WTC11 (cell line): ENCODE results near the gene TSPAN32. TPM values are rescaled to one million over a fixed set of nuclear protein-coding genes. Genes with fewer than 3 reads are reported as not detected.

ENCODE experiments used
- ATAC-seq: fragments of 200-7000 bp; cut with Tn5 transposase; 2 replicates; pipeline ENCODE4 v1.10.0; 2021; ENCODE audit warnings: mild to moderate bottlenecking, moderate library complexity
- CTCF ChIA-PET: fragments of 300-600 bp; sonication (Branson Sonifier 250); formaldehyde crosslinking; loops from one replicate; lab custom pipeline; 2021; ENCODE audit warnings: antibody characterized with exemption; lab: Charles Lee
- POLR2A ChIA-PET: fragments of 350-600 bp; sonication (Branson Sonifier 250); formaldehyde crosslinking; loops from one replicate; lab custom pipeline; 2021; ENCODE audit warnings: antibody characterized with exemption; lab: Charles Lee
- DNase-seq: peaks from one replicate; pipeline ENCODE4 v3.0.0; 2021; ENCODE audit warnings: low spot score
- H3K27ac Mint-ChIP-seq: 2 replicates; pipeline ENCODE4 v1.8.0; 2021; ENCODE audit warnings: mixed read lengths
- H3K27me3 Mint-ChIP-seq: 2 replicates; pipeline ENCODE4 v1.8.0; 2021; ENCODE audit warnings: low read depth, mild to moderate bottlenecking, moderate library complexity, mixed read lengths
- H3K36me3 Mint-ChIP-seq: 2 replicates; pipeline ENCODE4 v1.8.0; 2021; ENCODE audit warnings: mixed read lengths
- H3K4me1 Mint-ChIP-seq: 2 replicates; pipeline ENCODE4 v1.8.0; 2022; ENCODE audit warnings: mixed read lengths
- H3K4me3 Mint-ChIP-seq: 2 replicates; pipeline ENCODE4 v1.8.0; 2021; ENCODE audit warnings: mild to moderate bottlenecking, moderate library complexity, mixed read lengths
- H3K9me3 Mint-ChIP-seq: 2 replicates; pipeline ENCODE4 v1.8.0; 2021; ENCODE audit warnings: mixed read lengths
- CREM ChIP-seq: sonication (generic); formaldehyde crosslinking; IDR thresholded peaks from 2 replicates; pipeline ENCODE4 v1.8.1; 2022; ENCODE audit warnings: mild to moderate bottlenecking, missing genetic modification reagents, moderate library complexity
- GRHL2 ChIP-seq: fragments of 250-450 bp; sonication (Bioruptor Pico); IDR thresholded peaks from 2 replicates; pipeline ENCODE4 v1.8.0; 2022; ENCODE audit warnings: mild to moderate bottlenecking, moderate library complexity; ENCODE audit not compliant: insufficient replicate concordance, severe bottlenecking
- IRF2 ChIP-seq: sonication (generic); formaldehyde crosslinking; IDR thresholded peaks from 2 replicates; pipeline ENCODE4 v1.8.0; 2022; ENCODE audit warnings: low read depth, missing genetic modification reagents, borderline replicate concordance
- KAT7 ChIP-seq: sonication (generic); formaldehyde crosslinking; IDR thresholded peaks from 2 replicates; pipeline ENCODE4 v1.8.1; 2023; ENCODE audit warnings: missing genetic modification reagents, mild to moderate bottlenecking, borderline replicate concordance
- MXD4 ChIP-seq: fragments of 250-450 bp; sonication (Bioruptor Pico); IDR thresholded peaks from 2 replicates; pipeline ENCODE4 v1.8.0; 2021; ENCODE audit warnings: mild to moderate bottlenecking, moderate library complexity, borderline replicate concordance
- NFE2L1 ChIP-seq: sonication (generic); formaldehyde crosslinking; IDR thresholded peaks from 2 replicates; pipeline ENCODE4 v1.8.1; 2023; ENCODE audit warnings: missing genetic modification reagents
- NR2C2 ChIP-seq: sonication (generic); formaldehyde crosslinking; IDR thresholded peaks from 2 replicates; pipeline ENCODE4 v1.8.0; 2022; ENCODE audit warnings: mild to moderate bottlenecking, missing genetic modification reagents
- NR3C1 ChIP-seq: sonication (generic); formaldehyde crosslinking; conservative IDR thresholded peaks from 2 replicates; pipeline ENCODE4 v1.8.1; 2023; ENCODE audit warnings: low read depth, mild to moderate bottlenecking, missing genetic modification reagents
- SP1 ChIP-seq: sonication (generic); formaldehyde crosslinking; conservative IDR thresholded peaks from 2 replicates; pipeline ENCODE4 v1.8.1; 2022; ENCODE audit warnings: missing genetic modification reagents
- total RNA-seq: library from RNA; stranded (reverse); gene quantifications from 3 replicates; pipeline ENCODE4 v1.2.3, GENCODE V29; 2021
- TF ChIP-seq, protein P1 (sequence below): sonication (generic); formaldehyde crosslinking; IDR thresholded peaks from 2 replicates; pipeline ENCODE4 v1.8.1; 2022; ENCODE audit warnings: low read depth, missing genetic modification reagents, borderline replicate concordance
- TF ChIP-seq, protein P2 (sequence below): fragments of 200-600 bp; IDR thresholded peaks from 2 replicates; pipeline ENCODE4 v1.8.0; 2022; ENCODE audit warnings: antibody characterized with exemption
- TF ChIP-seq, protein P3 (sequence below): sonication (generic); formaldehyde crosslinking; IDR thresholded peaks from 2 replicates; pipeline ENCODE4 v1.8.1; 2022; ENCODE audit warnings: mild to moderate bottlenecking, moderate library complexity, missing genetic modification reagents
- TF ChIP-seq, protein P4 (sequence below): sonication (generic); formaldehyde crosslinking; IDR thresholded peaks from 2 replicates; pipeline ENCODE4 v1.8.1; 2023; ENCODE audit warnings: mild to moderate bottlenecking, missing genetic modification reagents, borderline replicate concordance
- TF ChIP-seq, protein P5 (sequence below): sonication (generic); formaldehyde crosslinking; IDR thresholded peaks from 2 replicates; pipeline ENCODE4 v1.8.1; 2022; ENCODE audit warnings: mild to moderate bottlenecking, missing genetic modification reagents, moderate library complexity, borderline replicate concordance

Gene TSPAN32
- total RNA-seq, 1 experiment from 2014 or later = not detected

DNA sequence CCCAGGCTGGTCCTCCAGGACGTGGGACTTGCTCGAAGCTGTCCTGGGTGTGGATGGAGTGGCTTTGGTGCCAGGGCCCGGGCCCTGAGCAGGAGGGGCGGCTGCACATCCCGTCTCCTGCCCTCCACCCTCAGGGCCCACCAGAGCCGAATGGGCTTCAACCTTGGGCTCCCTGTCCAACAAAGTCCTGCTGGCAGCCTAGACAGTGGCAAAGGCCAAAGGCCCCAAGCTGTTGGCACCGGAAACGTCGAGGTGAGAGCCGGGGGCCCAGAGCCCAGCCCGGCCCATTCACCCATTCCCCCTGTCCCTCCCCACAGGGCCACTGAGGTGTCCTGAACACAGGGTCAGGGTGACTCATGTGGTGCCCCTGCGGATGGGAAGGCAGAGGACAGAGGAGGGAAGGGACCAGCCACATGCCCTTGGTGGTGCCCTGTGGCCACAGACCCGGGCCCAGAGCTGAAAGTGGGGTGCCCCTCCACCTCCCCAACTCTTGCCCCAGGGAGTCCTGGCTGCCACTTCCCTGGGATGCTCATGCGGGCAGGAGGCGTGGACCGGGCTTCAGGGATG is 9.1 kb downstream of the TSPAN32 start:
- no peak overlapping the region for H3K4me3 Mint-ChIP-seq
- H3K9me3 Mint-ChIP-seq = no peaks in the 10 kb centered on the region
- DNase-seq (no peak), ATAC-seq (no peak)
- ChIA-PET CTCF (interaction anchor here (1.0 to 3.8 kb wide), 2 partner anchors 109 to 113 kb away, joined by 3 to 29 read pairs; no protein-coding TSS in a partner anchor), POLR2A (interaction anchor here (0.8 kb wide), 1 partner anchor 89 kb away, joined by 3 read pairs; the partner anchor contains the start of gene TSSC4)
- no peaks in the 10 kb centered on the region for H3K36me3 Mint-ChIP-seq
- TF ChIP-seq NR2C2 (CRISPR knock-in tag) = no peak
- TF ChIP-seq, protein P1, sequence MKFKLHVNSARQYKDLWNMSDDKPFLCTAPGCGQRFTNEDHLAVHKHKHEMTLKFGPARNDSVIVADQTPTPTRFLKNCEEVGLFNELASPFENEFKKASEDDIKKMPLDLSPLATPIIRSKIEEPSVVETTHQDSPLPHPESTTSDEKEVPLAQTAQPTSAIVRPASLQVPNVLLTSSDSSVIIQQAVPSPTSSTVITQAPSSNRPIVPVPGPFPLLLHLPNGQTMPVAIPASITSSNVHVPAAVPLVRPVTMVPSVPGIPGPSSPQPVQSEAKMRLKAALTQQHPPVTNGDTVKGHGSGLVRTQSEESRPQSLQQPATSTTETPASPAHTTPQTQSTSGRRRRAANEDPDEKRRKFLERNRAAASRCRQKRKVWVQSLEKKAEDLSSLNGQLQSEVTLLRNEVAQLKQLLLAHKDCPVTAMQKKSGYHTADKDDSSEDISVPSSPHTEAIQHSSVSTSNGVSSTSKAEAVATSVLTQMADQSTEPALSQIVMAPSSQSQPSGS (CRISPR knock-in tag) = no peak
- TF ChIP-seq, protein P2, sequence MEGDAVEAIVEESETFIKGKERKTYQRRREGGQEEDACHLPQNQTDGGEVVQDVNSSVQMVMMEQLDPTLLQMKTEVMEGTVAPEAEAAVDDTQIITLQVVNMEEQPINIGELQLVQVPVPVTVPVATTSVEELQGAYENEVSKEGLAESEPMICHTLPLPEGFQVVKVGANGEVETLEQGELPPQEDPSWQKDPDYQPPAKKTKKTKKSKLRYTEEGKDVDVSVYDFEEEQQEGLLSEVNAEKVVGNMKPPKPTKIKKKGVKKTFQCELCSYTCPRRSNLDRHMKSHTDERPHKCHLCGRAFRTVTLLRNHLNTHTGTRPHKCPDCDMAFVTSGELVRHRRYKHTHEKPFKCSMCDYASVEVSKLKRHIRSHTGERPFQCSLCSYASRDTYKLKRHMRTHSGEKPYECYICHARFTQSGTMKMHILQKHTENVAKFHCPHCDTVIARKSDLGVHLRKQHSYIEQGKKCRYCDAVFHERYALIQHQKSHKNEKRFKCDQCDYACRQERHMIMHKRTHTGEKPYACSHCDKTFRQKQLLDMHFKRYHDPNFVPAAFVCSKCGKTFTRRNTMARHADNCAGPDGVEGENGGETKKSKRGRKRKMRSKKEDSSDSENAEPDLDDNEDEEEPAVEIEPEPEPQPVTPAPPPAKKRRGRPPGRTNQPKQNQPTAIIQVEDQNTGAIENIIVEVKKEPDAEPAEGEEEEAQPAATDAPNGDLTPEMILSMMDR = no peak
- TF ChIP-seq CREM (CRISPR knock-in tag) = no peak
- TF ChIP-seq NR3C1 (CRISPR knock-in tag) = no peak
- TF ChIP-seq, protein P3, sequence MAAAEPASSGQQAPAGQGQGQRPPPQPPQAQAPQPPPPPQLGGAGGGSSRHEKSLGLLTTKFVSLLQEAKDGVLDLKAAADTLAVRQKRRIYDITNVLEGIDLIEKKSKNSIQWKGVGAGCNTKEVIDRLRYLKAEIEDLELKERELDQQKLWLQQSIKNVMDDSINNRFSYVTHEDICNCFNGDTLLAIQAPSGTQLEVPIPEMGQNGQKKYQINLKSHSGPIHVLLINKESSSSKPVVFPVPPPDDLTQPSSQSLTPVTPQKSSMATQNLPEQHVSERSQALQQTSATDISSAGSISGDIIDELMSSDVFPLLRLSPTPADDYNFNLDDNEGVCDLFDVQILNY (CRISPR knock-in tag) = no peak
- TF ChIP-seq GRHL2 (CRISPR knock-in tag) = no peak
- TF ChIP-seq SP1 (CRISPR knock-in tag) = no peak
- TF ChIP-seq IRF2 (CRISPR knock-in tag) = no peak
- no peak for TF ChIP-seq KAT7 (CRISPR knock-in tag)
- TF ChIP-seq MXD4 (CRISPR knock-in tag) = no peak
- peaks cover 4% of the 10 kb centered on the region for H3K4me1 Mint-ChIP-seq
- H3K27ac Mint-ChIP-seq = no peak overlapping the region
- H3K27me3 Mint-ChIP-seq = no peaks in the 10 kb centered on the region

- DNase-seq = no peak
- Mint-ChIP-seq H3K4me1 (no peaks in the 10 kb centered on the region), H3K27me3 (no peaks in the 10 kb centered on the region), H3K27ac (no peak overlapping the region), H3K9me3 (no peaks in the 10 kb centered on the region), H3K4me3 (no peak overlapping the region), H3K36me3 (no peaks in the 10 kb centered on the region)
- TF ChIP-seq NFE2L1 (CRISPR knock-in tag) = no peak
- TF ChIP-seq, protein P4, sequence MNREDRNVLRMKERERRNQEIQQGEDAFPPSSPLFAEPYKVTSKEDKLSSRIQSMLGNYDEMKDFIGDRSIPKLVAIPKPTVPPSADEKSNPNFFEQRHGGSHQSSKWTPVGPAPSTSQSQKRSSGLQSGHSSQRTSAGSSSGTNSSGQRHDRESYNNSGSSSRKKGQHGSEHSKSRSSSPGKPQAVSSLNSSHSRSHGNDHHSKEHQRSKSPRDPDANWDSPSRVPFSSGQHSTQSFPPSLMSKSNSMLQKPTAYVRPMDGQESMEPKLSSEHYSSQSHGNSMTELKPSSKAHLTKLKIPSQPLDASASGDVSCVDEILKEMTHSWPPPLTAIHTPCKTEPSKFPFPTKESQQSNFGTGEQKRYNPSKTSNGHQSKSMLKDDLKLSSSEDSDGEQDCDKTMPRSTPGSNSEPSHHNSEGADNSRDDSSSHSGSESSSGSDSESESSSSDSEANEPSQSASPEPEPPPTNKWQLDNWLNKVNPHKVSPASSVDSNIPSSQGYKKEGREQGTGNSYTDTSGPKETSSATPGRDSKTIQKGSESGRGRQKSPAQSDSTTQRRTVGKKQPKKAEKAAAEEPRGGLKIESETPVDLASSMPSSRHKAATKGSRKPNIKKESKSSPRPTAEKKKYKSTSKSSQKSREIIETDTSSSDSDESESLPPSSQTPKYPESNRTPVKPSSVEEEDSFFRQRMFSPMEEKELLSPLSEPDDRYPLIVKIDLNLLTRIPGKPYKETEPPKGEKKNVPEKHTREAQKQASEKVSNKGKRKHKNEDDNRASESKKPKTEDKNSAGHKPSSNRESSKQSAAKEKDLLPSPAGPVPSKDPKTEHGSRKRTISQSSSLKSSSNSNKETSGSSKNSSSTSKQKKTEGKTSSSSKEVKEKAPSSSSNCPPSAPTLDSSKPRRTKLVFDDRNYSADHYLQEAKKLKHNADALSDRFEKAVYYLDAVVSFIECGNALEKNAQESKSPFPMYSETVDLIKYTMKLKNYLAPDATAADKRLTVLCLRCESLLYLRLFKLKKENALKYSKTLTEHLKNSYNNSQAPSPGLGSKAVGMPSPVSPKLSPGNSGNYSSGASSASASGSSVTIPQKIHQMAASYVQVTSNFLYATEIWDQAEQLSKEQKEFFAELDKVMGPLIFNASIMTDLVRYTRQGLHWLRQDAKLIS (CRISPR knock-in tag) = no peak
- TF ChIP-seq, protein P5, sequence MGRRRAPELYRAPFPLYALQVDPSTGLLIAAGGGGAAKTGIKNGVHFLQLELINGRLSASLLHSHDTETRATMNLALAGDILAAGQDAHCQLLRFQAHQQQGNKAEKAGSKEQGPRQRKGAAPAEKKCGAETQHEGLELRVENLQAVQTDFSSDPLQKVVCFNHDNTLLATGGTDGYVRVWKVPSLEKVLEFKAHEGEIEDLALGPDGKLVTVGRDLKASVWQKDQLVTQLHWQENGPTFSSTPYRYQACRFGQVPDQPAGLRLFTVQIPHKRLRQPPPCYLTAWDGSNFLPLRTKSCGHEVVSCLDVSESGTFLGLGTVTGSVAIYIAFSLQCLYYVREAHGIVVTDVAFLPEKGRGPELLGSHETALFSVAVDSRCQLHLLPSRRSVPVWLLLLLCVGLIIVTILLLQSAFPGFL (CRISPR knock-in tag) = no peak
- ChIA-PET POLR2A (no interaction called here), CTCF (interaction anchor here (1.0 to 3.8 kb wide), 2 partner anchors 109 to 114 kb away, joined by 3 to 29 read pairs; no protein-coding TSS in a partner anchor)
- ATAC-seq = no peak
These were observed 9.7 kb downstream of the TSPAN32 start for GRCh38 chr11:2311353-2312133.
